ENCODE data around the gene KLF11.

The KLF11 gene

GRCh38 chr2:10043256-10043905, at the start of gene KLF11:
Gene KLF11 (plus strand): TSS chr2:10043550. CDS start chr2:10043717, 167 bp downstream.
- peak; percentile 33 for DNase-seq (ENCODE audit: low read depth)

- DNase-seq (ENCODE audit: low read depth) = no peak
These were observed 48.9 kb upstream of the KLF11 start for GRCh38 chr2:9994462-9994861.

- no peak for DNase-seq (ENCODE audit: low read depth)
These were observed 48.3 kb upstream of the KLF11 start for GRCh38 chr2:9995059-9995458.

- no peak for DNase-seq (ENCODE audit: low read depth)
These were observed 47.0 kb upstream of the KLF11 start for GRCh38 chr2:9996321-9996720.

- no peak for DNase-seq (ENCODE audit: low read depth)
These were observed 45.4 kb upstream of the KLF11 start for GRCh38 chr2:9997936-9998335.

- no peak for DNase-seq (ENCODE audit: low read depth)
These were observed 44.3 kb upstream of the KLF11 start for GRCh38 chr2:9998916-9999654.

- DNase-seq (ENCODE audit: low read depth) = no peak
These were observed 43.7 kb upstream of the KLF11 start for GRCh38 chr2:9999693-10000092.

- no peak for DNase-seq (ENCODE audit: low read depth)
These were observed 42.8 kb upstream of the KLF11 start for GRCh38 chr2:10000541-10000940.

GRCh38 chr2:10001586-10001985, 41.8 kb upstream of the KLF11 start:
- no peak for DNase-seq (ENCODE audit: low read depth)

- DNase-seq (ENCODE audit: low read depth) = no peak
These were observed 41.2 kb upstream of the KLF11 start for GRCh38 chr2:10002109-10002508.

- no peak for DNase-seq (ENCODE audit: low read depth)
These were observed 40.7 kb upstream of the KLF11 start for GRCh38 chr2:10002681-10003080.

- no peak for DNase-seq (ENCODE audit: low read depth)
These were observed 39.9 kb upstream of the KLF11 start for GRCh38 chr2:10003206-10004125.

GRCh38 chr2:10004401-10004800, 38.9 kb upstream of the KLF11 start:
- no peak for DNase-seq (ENCODE audit: low read depth)

- no peak for DNase-seq (ENCODE audit: low read depth)
These were observed 38.5 kb upstream of the KLF11 start for GRCh38 chr2:10004836-10005235.

- DNase-seq (ENCODE audit: low read depth) = no peak
These were observed 37.7 kb upstream of the KLF11 start for GRCh38 chr2:10005461-10006235.

- no peak for DNase-seq (ENCODE audit: low read depth)
These were observed 36.9 kb upstream of the KLF11 start for GRCh38 chr2:10006236-10007161.

GRCh38 chr2:10007435-10007834, 35.9 kb upstream of the KLF11 start:
- DNase-seq (ENCODE audit: low read depth) = no peak

- DNase-seq (ENCODE audit: low read depth) = no peak
These were observed 35.2 kb upstream of the KLF11 start for GRCh38 chr2:10007921-10008808.

- DNase-seq (ENCODE audit: low read depth) = no peak
These were observed 34.6 kb upstream of the KLF11 start for GRCh38 chr2:10008809-10009176.
